ENCODE results near the gene RPL35A.
"Not testable (repeated sequence)": the region's sequence is repeated elsewhere in the genome, so short reads cannot be mapped to it uniquely, and the experiment has no call there.

The RPL35A gene

GRCh38 chr3:197952440-197952839, 2.5 kb downstream of the RPL35A start:
- DNase-seq, result no peak

GRCh38 chr3:197953325-197953724, 3.3 kb downstream of the RPL35A start:
- no peak for DNase-seq

- DNase-seq, result no peak
Measured at GRCh38 chr3:197953881-197954280, 3.9 kb downstream of the RPL35A start.

GRCh38 chr3:197955892-197956477, 6.0 kb downstream of the RPL35A start:
- no peak for DNase-seq

- DNase-seq, result no peak
Measured at GRCh38 chr3:197956626-197956988, 6.6 kb downstream of the RPL35A start.

- no peak for DNase-seq
Measured at GRCh38 chr3:197957790-197958133, 7.8 kb downstream of the RPL35A start.

- no peak for DNase-seq
Measured at GRCh38 chr3:197958346-197958745, 8.4 kb downstream of the RPL35A start.

- not testable (repeated sequence) for DNase-seq
Measured at GRCh38 chr3:197958848-197959247, 8.9 kb downstream of the RPL35A start.

GRCh38 chr3:197959500-197959890, 9.5 kb downstream of the RPL35A start:
- DNase-seq, result no peak

- peak; percentile 91 for DNase-seq
Measured at GRCh38 chr3:197959891-197960693, 10.1 kb downstream of the RPL35A start, which contains the start of gene LMLN. Gene LMLN, plus strand, starts transcription at chr3:197960217. Its CDS starts 29 bp downstream, at chr3:197960246.

- no peak for DNase-seq
Measured at GRCh38 chr3:197960694-197961581, 10.9 kb downstream of the RPL35A start.

- no peak for DNase-seq
Measured at GRCh38 chr3:197961582-197961945, 11.6 kb downstream of the RPL35A start.

GRCh38 chr3:197963019-197963637, 13.1 kb downstream of the RPL35A start:
- no peak for DNase-seq

GRCh38 chr3:197967337-197967989, 17.5 kb downstream of the RPL35A start:
- not testable (repeated sequence) for DNase-seq

- no peak for DNase-seq
Measured at GRCh38 chr3:197970588-197970987, 20.6 kb downstream of the RPL35A start.

- DNase-seq, result no peak
Measured at GRCh38 chr3:197974016-197974415, 24.0 kb downstream of the RPL35A start.

GRCh38 chr3:197975311-197975710, 25.3 kb downstream of the RPL35A start:
- DNase-seq, result no peak

GRCh38 chr3:197983076-197983475, 33.1 kb downstream of the RPL35A start:
- no peak for DNase-seq

GRCh38 chr3:197989651-197990050, 39.7 kb downstream of the RPL35A start:
- no peak for DNase-seq

GRCh38 chr3:197994736-197995135, 44.7 kb downstream of the RPL35A start:
- no peak for DNase-seq

- no peak for DNase-seq
Measured at GRCh38 chr3:197996855-197997254, 46.9 kb downstream of the RPL35A start.

- no peak for DNase-seq
Measured at GRCh38 chr3:197997936-197998335, 47.9 kb downstream of the RPL35A start.

All from activated gamma-delta T cell (primary cell).